Activated CD4-positive, alpha-beta T cell treated with anti-CD3 and anti-CD28 coated beads, Interleukin-2, amount 50 U/mL, for 16 hours (primary cell): ENCODE measurements around the gene KIF19.
A peak's percentile ranks its signal among the peaks of the same experiment; 100 is the strongest.

ENCODE experiments used
- DNase-seq: peaks from one replicate; pipeline ENCODE4 v3.0.0-alpha.2; 2020

KIF19 gene

GRCh38 chr17:74367206-74367605 is 41.2 kb downstream of the KIF19 start, which contains the start of gene GPR142:
TSS of gene GPR142 (plus strand) at chr17:74367506. CDS start at chr17:74369541, 2,035 bp downstream.
- no peak for DNase-seq

GRCh38 chr17:74368341-74369081 is 42.5 kb downstream of the KIF19 start:
- DNase-seq: peak; percentile 71

- DNase-seq: peak; percentile 57
These were observed 43.2 kb downstream of the KIF19 start for GRCh38 chr17:74369221-74369620.

GRCh38 chr17:74369665-74370490 is 43.9 kb downstream of the KIF19 start:
- no peak for DNase-seq

GRCh38 chr17:74371653-74372147 is 45.7 kb downstream of the KIF19 start:
- DNase-seq: no peak

GRCh38 chr17:74372426-74372825 is 46.4 kb downstream of the KIF19 start:
- DNase-seq: no peak

- DNase-seq: no peak
These were observed 48.0 kb downstream of the KIF19 start for GRCh38 chr17:74373838-74374606.

GRCh38 chr17:74374858-74375257 is 48.8 kb downstream of the KIF19 start:
- no peak for DNase-seq

GRCh38 chr17:74379495-74380085 is 53.6 kb downstream of the KIF19 start:
- peak; percentile 89 for DNase-seq

GRCh38 chr17:74380086-74380958 is 54.3 kb downstream of the KIF19 start:
- no peak for DNase-seq

GRCh38 chr17:74380959-74381808 is 55.2 kb downstream of the KIF19 start:
- no peak for DNase-seq

GRCh38 chr17:74383141-74383540 is 57.1 kb downstream of the KIF19 start:
- DNase-seq: no peak

- no peak for DNase-seq
These were observed 59.2 kb downstream of the KIF19 start for GRCh38 chr17:74385201-74385600.

- no peak for DNase-seq
These were observed 60.4 kb downstream of the KIF19 start for GRCh38 chr17:74386386-74386785.

- no peak for DNase-seq
These were observed 61.6 kb downstream of the KIF19 start for GRCh38 chr17:74387365-74388218.

- no peak for DNase-seq
These were observed 63.2 kb downstream of the KIF19 start for GRCh38 chr17:74389084-74389753.

- DNase-seq: no peak
These were observed 64.1 kb downstream of the KIF19 start for GRCh38 chr17:74389937-74390679.
